ENCODE results near the gene FBXL3.

DNA sequence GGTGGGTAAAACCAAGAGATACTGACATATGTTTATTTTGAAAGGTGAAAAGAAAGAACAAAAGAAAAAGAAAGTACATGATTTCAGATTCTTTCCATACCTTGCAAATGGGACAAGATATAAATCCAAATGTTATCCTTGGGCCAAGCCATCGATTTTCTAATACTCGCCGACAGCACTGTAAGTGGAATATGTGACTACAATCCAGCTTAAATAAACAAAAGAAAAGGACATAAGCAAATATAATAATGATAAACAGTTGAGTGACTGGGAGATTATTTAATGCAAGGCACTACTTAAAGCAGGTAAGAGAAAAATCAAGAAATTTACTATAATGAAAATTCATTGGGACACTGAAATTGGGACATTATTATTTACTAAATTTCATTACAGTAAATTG lies 29.9 kb upstream of the FBXL3 start:
- TF ChIP-seq, protein P1, sequence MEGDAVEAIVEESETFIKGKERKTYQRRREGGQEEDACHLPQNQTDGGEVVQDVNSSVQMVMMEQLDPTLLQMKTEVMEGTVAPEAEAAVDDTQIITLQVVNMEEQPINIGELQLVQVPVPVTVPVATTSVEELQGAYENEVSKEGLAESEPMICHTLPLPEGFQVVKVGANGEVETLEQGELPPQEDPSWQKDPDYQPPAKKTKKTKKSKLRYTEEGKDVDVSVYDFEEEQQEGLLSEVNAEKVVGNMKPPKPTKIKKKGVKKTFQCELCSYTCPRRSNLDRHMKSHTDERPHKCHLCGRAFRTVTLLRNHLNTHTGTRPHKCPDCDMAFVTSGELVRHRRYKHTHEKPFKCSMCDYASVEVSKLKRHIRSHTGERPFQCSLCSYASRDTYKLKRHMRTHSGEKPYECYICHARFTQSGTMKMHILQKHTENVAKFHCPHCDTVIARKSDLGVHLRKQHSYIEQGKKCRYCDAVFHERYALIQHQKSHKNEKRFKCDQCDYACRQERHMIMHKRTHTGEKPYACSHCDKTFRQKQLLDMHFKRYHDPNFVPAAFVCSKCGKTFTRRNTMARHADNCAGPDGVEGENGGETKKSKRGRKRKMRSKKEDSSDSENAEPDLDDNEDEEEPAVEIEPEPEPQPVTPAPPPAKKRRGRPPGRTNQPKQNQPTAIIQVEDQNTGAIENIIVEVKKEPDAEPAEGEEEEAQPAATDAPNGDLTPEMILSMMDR (IDR thresholded peaks at IDR 0.05), result no peak
- no peak for TF ChIP-seq POLR2A (IDR thresholded peaks at IDR 0.05)

Measured in esophagus squamous epithelium (tissue), 4 donors.